NCI-H748 treated with DMSO at 0.1 percent for 48 hours (cell line): ENCODE results near the gene MPRIP.

Experiments used
- DNase-seq: peaks from one replicate; lab custom pipeline; 2025; lab: John Stamatoyannopoulos, UW

The MPRIP gene

GRCh38 chr17:17050346-17051345 lies 8.4 kb downstream of the MPRIP start:
- DNase-seq = no peak

DNA sequence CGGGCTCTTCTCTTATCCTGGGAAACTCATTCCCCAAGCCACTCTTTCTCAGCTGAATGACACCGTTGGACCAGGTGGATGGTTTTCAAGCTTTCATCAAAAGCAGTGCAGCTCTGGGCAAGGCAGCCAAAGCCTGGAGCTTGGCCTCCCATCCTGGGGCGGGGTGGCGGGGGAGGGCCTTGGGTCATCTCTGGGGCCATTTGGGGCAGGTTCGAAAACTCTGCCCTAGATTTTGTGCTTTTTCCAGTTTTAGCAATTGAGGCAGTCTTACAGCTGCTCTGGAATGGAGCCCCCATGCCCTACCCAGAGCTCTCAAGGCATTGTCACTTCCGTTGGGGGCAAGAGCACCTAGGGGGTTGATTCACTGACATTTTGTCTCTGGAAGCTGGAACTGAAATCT lies 9.1 kb downstream of the MPRIP start:
- DNase-seq = no peak

- no peak for DNase-seq
Observed at GRCh38 chr17:17051791-17052461, 9.7 kb downstream of the MPRIP start.

- DNase-seq = no peak
Observed at GRCh38 chr17:17052462-17053221, 10.4 kb downstream of the MPRIP start.

DNA sequence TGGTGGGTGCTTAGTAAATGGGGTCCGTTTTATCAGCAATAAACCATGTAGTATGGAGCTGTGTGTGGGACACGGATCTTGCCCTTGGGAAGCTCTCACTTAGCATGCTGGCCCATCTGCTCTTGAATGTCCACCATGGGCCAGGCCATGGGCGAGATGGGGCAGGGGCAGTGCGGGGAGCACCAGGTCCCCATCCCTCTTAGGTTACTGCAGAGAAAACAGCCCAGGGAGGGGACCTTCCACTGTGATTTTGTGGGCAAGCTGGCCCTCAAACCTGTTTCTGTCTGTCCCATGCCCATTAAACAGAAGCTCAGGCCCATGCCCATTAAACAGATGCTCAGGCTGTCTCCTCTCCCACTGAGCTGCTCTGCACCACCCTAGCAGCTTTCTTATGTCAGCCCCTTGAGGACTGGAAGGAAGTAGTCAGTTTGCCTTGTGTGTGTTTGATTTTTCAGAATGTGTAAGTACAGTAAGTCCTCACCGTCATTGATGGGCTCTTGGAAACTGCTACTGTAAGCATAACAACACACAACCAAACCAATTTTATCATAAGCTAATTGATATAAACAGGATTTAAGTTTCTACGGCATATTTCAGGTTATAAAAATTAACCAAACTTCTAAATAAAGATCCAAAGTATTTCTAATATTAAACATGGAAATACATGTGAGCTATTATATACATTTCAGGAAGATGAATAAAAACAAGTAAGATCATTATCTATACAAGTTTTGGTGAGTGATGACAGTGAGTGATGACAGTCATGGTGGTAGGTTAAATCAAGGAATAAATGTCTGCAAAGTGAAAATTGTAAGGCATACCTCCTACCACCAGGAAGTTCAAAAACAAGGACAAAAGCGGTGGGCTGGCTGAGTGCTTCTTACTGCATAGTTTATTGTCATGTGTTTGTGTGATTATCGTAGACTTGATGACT lies 11.5 kb downstream of the MPRIP start:
- DNase-seq = no peak

DNA sequence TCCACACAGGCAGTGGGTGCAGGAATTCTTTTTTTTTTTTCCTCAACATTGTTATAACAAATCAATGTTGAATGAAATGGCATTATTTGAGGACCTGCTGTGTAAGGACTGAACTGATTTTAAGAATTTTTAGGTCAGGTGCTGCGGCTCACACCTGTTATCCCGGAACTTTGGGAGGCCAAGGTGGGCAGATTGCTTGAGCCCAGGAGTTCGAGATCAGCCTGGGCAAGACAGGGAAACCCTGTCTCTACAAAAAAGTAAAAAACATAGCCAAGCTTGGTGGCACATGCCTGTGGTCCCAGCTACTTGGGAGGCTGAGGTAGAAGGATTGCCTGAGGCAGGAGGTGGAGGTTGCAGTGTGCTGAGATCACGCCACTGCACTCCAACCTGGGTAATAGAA lies 12.4 kb downstream of the MPRIP start:
- DNase-seq = no peak

GRCh38 chr17:17055286-17056155 lies 13.3 kb downstream of the MPRIP start:
- DNase-seq = no peak

DNA sequence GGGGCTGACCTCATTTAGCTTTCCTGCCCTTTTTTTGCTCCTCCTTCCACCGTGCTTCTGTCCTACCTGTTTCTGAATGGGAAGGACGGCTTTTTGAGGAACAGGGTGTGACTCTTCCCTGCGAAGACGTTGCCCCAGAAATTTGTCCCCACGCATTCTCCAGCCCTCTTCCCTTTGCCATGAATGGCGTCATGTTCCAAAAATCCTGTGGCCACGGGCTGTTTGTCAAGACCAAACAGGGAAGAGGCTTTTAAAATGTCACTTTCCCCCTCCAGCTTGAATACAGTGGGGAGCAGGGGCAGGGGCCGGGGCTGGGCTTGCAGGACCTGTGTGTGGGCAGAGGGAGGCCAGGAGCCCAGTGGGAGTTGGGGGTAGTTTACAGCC lies 13.9 kb downstream of the MPRIP start:
- no peak for DNase-seq

DNA sequence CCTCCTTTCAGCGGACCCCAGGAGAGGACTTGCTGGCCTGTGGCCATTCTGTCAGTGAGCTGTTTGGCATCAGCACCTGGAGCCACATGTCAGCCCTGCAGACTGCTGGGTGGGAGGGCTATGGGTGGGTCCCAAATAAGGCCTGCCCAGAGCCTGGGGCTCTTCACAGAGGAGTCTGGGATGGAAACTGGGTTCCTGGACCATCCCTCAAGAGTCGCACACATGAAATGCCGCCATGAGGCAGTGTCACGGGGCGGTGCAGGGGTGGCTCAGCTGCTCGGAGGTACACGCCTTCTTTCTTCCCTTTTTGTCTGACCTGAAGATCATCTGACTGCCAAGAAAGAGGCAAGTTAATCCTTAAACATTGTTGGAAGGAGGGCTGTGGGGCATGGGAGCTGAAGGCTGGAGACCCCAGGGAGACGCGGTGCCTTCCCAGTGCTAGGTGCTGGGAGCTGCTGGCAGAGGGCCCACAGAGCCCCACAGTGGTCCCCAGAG lies 14.8 kb downstream of the MPRIP start:
- no peak for DNase-seq

DNA sequence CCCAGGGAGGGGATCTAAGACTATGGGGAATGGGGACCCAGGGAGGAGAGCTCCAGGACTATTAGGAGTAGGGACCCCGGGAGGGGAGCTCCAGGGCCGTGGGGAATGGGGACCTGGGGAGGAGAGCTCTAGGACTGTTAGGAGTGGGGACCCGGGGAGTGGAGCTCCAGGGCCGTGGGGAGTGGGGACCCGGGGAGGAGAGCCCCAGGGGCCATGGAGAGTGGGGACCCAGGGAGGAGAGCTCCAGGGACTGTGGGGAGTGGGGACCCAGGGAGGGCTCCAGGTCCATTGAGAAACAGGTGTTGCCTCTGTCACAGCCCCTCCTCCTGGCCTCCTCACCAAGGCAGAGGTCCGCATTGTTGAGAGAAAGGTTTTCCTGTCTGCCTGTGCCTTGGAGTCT lies 16.0 kb downstream of the MPRIP start:
- no peak for DNase-seq

DNA sequence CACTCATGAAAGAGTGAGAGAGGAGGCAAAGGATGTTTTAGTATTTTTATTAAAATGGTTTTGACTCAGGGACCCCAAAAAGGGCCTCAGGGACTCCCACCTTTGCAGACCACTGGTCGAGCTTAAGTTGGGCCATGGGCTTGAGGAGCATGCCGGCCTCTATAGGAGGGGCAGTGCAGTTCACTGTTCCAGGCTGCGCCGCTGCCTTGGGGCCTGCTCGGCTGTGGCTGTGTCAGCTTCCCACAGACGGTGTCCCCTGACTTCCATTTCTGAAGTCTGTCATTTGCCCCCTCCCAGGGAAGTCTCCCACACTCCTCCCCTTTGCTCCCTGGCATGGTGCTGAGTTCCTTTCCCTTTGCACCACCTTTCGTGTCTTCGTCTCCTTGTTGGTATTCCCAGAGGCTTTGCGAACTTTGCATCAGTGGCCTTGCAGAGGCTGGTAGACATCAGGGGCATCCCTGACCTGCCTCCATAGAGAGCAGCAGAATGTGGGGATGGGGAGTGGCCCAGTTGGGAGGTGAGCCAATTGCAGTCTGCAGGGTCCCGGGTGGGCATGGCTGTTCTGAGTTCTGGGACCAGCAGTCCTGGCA lies 17.1 kb downstream of the MPRIP start:
- no peak for DNase-seq

DNA sequence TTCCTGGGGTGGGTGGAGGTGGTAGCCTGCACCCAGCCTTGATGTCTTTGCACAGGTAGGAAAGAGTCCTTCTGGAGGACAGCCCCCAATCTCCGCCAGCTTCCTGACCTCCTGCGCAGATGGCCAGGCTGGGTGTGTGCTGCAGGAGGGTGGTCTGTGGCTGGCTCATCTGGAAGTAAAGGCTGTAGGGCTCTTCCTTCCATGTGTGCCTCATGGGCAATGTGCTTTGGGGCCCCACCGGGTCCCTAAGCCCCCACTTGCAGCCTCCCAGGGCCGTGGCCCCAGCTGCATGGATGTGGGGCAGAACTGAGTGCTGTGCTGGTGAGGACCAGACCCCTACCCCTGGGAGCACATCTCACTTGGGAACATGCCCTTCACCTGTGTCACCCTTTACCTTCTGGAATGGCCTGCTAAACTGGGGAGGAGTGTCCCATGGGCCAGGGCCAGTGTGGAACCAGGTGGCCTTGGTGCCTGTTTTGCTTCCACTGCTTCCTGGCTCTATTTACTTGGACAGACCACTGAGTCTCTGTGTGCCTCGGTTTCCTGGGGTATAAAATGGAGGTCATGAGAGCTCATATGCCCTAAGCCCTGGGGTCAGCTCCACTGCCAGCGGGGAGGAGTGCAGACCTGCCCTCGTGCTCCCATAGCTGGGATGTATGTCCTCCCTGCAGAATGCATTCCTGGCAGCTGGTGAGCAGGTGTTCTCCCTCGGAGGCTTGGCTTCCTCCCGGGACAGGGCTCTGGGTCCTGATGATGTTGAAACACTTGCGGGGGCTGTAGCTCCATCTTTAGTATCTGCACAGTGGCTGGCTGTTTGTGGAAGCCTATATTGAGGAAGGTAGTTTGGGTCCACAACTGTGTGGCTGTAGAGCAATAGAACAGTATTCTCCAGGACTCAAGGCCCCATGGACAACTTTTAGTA lies 18.0 kb downstream of the MPRIP start:
- no peak for DNase-seq

- DNase-seq = no peak
Observed at GRCh38 chr17:17060930-17061329, 18.7 kb downstream of the MPRIP start.

DNA sequence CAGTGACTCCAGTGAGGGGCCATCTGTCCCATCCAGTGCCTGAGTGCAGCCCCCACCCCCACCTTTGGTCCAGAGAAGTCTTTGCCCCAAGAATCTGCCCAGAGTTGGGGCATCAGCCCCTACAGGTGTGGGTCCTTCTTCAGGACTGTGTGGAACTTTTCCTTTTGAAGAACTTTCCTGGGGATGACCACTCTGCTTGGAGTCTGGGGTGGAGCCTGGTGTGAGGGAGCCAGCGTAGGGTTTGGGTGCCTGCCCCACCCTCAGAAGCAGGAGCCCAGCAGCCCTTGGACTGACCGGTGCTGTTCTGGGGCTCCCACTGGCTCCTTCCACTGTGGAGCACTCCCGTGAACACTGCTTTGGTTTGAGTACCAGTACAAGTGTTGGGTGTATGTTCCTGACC lies 19.3 kb downstream of the MPRIP start:
- no peak for DNase-seq

DNA sequence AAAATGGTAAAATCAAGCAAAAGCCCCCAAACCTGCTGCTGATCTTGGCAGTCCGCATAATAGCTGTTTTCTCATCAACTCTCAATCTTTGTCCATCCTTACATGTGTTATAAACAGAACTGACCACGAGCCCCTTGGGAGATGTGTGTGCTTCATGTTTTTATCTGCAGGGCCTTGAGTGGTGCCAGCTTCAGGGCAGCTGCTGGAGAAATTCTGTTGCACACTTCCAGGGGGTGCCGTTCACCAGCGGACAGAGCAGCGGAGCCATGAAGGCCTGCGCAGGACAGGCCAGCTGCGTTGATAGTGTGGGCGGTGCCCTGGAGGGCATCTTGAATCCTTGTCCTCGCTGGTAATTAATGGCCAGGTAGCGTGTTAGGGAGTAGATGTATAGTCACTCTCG lies 20.1 kb downstream of the MPRIP start:
- DNase-seq = no peak

- DNase-seq = no peak
Observed at GRCh38 chr17:17062866-17063265, 20.6 kb downstream of the MPRIP start.

DNA sequence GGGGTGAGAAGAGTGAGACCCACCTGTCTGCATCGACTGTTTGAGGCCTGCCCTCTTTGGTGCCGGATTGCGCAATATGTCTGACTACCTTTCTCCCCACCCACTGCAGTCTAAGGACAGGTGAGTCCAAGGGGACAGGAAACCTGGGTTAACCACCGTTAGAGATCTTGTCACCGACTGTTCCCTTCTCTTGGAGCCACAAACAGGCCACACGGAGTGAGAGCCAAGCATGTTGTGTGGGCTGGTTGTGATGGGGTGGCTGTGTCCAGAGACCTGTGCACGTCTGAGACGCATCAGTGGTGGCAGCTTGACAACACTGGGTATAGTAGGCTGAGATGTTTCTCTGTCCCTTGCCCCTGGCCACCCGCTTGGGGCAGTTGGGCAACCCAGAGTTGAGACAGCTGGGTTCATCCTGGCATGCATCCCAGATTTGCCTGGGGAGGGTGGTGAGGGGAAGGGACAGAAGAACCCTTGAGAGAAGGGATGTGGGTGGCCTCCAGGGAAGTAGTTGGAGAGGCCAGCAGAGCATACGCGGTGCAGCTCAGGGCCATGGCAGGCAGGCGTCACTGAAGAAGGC lies 21.4 kb downstream of the MPRIP start:
- DNase-seq = no peak

- no peak for DNase-seq
Observed at GRCh38 chr17:17064322-17064721, 22.1 kb downstream of the MPRIP start.
